Heart left ventricle (tissue), 16 donors: Measurements from ENCODE around the gene MYBPHL. TPM values are rescaled to one million over a fixed set of nuclear protein-coding genes. Genes with fewer than 3 reads are reported as not detected.

Source experiments
- ATAC-seq, 4 donors: fragments of 200-7000 bp; cut with Tn5 transposase; one replicate each; pipeline ENCODE4 v1.9.1; 2020 to 2022; ENCODE audit warnings: moderate library complexity in 4 of 4, mild to moderate bottlenecking in 3 of 4, moderate number of reproducible peaks in 1 of 4
- DNase-seq, 5 donors: peaks; one replicate each; pipeline ENCODE4 v3.0.0-alpha.2; 2020
- H3K27ac ChIP-seq, 12 donors: fragments of 200-600 bp; sonication (generic) in 4 of 12; one replicate each; pipeline versions ENCODE4 v1.5.0 to v1.8.0; 2016 to 2022; ENCODE audit warnings: mild to moderate bottlenecking in 2 of 12
- H3K27me3 ChIP-seq, 9 donors: fragments of 200-600 bp; sonication (generic) in 2 of 9; one replicate each; pipeline versions ENCODE4 v1.5.1 to v1.8.0; 2016 to 2022; ENCODE audit warnings: mild to moderate bottlenecking in 3 of 9
- H3K36me3 ChIP-seq, 9 donors: fragments of 200-600 bp; sonication (generic) in 2 of 9; one replicate each; pipeline versions ENCODE4 v1.5.0 to v1.8.0; 2018 to 2022; ENCODE audit warnings: mild to moderate bottlenecking in 2 of 9
- H3K4me1 ChIP-seq, 12 donors: fragments of 200-600 bp; sonication (generic) in 4 of 12; one replicate each; pipeline versions ENCODE4 v1.5.0 to v1.8.0; 2016 to 2022; ENCODE audit warnings: mild to moderate bottlenecking in 3 of 12
- H3K4me3 ChIP-seq, 12 donors: fragments of 200-600 bp; sonication (generic) in 4 of 12; one replicate each; pipeline versions ENCODE4 v1.5.0 to v1.8.0; 2017 to 2022; ENCODE audit warnings: mild to moderate bottlenecking in 9 of 12, moderate library complexity in 4 of 12
- H3K9me3 ChIP-seq, 12 donors: fragments of 200-600 bp; sonication (generic) in 4 of 12; one replicate each; pipeline versions ENCODE4 v1.5.0 to v1.8.0; 2016 to 2022; ENCODE audit warnings: mild to moderate bottlenecking in 1 of 12
- CTCF ChIP-seq, 12 donors: fragments of 200-600 bp; sonication (generic) in 4 of 12; IDR thresholded peaks; one replicate each; pipeline versions ENCODE4 v1.5.0 to v1.8.0; 2018 to 2022; ENCODE audit warnings: antibody characterized with exemption in 12 of 12, mild to moderate bottlenecking in 5 of 12
- POLR2A ChIP-seq, 2 donors: fragments of 450-650 bp; IDR thresholded peaks; one replicate each; pipeline ENCODE4 v1.6.1; 2017; ENCODE audit warnings: antibody characterized with exemption in 2 of 2, mild to moderate bottlenecking in 2 of 2, moderate library complexity in 2 of 2
- WGBS, 4 donors: extraction: QIAGEN DNeasy Blood & Tissue Kit in 2 of 4; methylation state at CpG; one replicate each; pipeline versions ENCODE4 v1.1.5 to v1.1.7; 2013 to 2018; 5-methylcytosine and 5-hydroxymethylcytosine counted together
- intact Hi-C, 10 donors: fragments of 100-400 bp; cut with DNase I; formaldehyde crosslinking; loops; one replicate each; pipeline versions ENCODE4 v1.11.1 to v1.14.2; 2022
- long read RNA-seq, 3 donors: library from polyadenylated mRNA; unstranded; transcript quantifications; one replicate each; pipeline ENCODE4 v2.0.0, GENCODE V29; 2020 to 2021
- polyA plus RNA-seq, 2 donors: library from polyadenylated mRNA; stranded (reverse); fragments of 200-250 nt; gene quantifications; one replicate each; pipeline ENCODE4 v1.2.3, GENCODE V29; 2013
- total RNA-seq, 9 donors: library from RNA; depleted of rRNA in 2 of 9; stranded (reverse); fragments of >200 nt in 2 of 9; fragmentation: NEBNext Ultra II Directional in 3 of 9; extraction: Animal tissue kit (Norgen Biotek cat#: 25700) in 3 of 9; gene quantifications; one replicate each; pipeline versions ENCODE4 v1.1.0 to v1.2.4, GENCODE V29; 2016 to 2023
- donor health status: ischemic (EF 13 %, LVEDD 7.1; RV severe dilation, severe dysfunction).
- donor health status: healthy with polysubstance abuse.
- donor health status: DM: no; HTN: yes; CAD: no.
- donor health status: DM: no; HTN: no; CAD: no.
- donor health status: ischemic (EF 25% LVEDD 6.9; RV normal size, moderate dysfunction).
- donor health status: ischemic (EF 25% LVEDD 5.7; RV mildly dilated, moderate dysfunction).
- donor health status: healthy.
- donor health status: DM: yes; HTN: yes; CAD: no.
- donor health status: ischemic (EF 35%, LVEDD 5.7; RV mildly dilated, moderate dysfunction).
- donor health status: nonischemic (EF 11% LVEDD 7.7; RV severe dilation, severe dysfunction).
- donor health status: DM: yes; HTN: yes; CAD: no.
- donor health status: PGD.
- donor health status: ischemic (EF 29% LVEDD 5.4; RV normal size, mild dysfunction).
- donor health status: nonischemic (EF 23%, LVEDD 6.1; RV moderate dilation, normal function).

MYBPHL gene
- total RNA-seq (1 to 10 TPM in 2 of 9 donors, under 1 TPM in 4, not detected in 3; 0.44 to 2.5 (median 0.54) TPM), polyA plus RNA-seq (under 1 TPM; 0.24 to 0.61 TPM)
- long read RNA-seq, donor 1, result 0 reads
- long read RNA-seq, donor 2, result 0 reads
- long read RNA-seq, donor 3, partial matches to known transcripts, result 1 of 1 reads
- long read RNA-seq, donor 3, other reads (novel, unspliced or antisense), result 0 of 1 reads

- TF ChIP-seq POLR2A (IDR thresholded peaks at IDR 0.05) (no peak), CTCF (IDR thresholded peaks at IDR 0.05) (no peak)
- intact Hi-C loops, result no loop called here
- Histone ChIP-seq H3K36me3 (peaks cover 0 to 26% (median 6%) of the 10 kb centered on the region in 9 donors), H3K4me3 (no peak within 1 kb of the TSS), H3K27ac (peak within 1 kb of the TSS in 11 of 12 donors; percentile 1 to 72 (median 54)), H3K27me3 (peaks cover 0 to 3% (median 0%) of the 10 kb centered on the region in 9 donors), H3K9me3 (no peaks in the 10 kb centered on the region), H3K4me1 (peaks cover 0 to 48% (median 25%) of the 10 kb centered on the region in 12 donors)
- peak in 3 of 4 donors; percentile 2 to 10 (median 7) for ATAC-seq
- DNase-seq, result no peak
- 44 to 78% (median 61%) methylated on average over 5 to 7 of the region's 7 CpGs for WGBS, 4 donors
Measured at GRCh38 chr1:109306832-109307273, at the start of gene MYBPHL. MYBPHL (minus strand) TSS chr1:109307011; CDS start chr1:109306991, 20 bp downstream.

- Histone ChIP-seq H3K4me3 (no peak overlapping the region), H3K4me1 (peaks cover 0 to 25% (median 13%) of the 10 kb centered on the region in 12 donors), H3K27me3 (no peaks in the 10 kb centered on the region), H3K27ac (no peak overlapping the region), H3K36me3 (peaks cover 0 to 41% (median 29%) of the 10 kb centered on the region in 9 donors), H3K9me3 (no peaks in the 10 kb centered on the region)
- ATAC-seq, result no peak
- 70 to 87% (median 83%) methylated on average over 1 of the region's 1 CpG for WGBS, 4 donors
- intact Hi-C loops, result loop anchor here in 1 of 10 donors (10.0 kb wide), 1 partner anchor 72 kb away; the partner anchor contains the start of gene PSRC1
- TF ChIP-seq CTCF (IDR thresholded peaks at IDR 0.05) (no peak), POLR2A (IDR thresholded peaks at IDR 0.05) (no peak)
- no peak for DNase-seq
Measured at GRCh38 chr1:109356505-109356904, 49.7 kb upstream of the MYBPHL start.

GRCh38 chr1:109354929-109355328 is 48.1 kb upstream of the MYBPHL start:
- WGBS, 4 donors, result 97 to 100% (median 99%) methylated on average over 3 of the region's 3 CpGs
- Histone ChIP-seq H3K9me3 (no peaks in the 10 kb centered on the region), H3K4me3 (no peak overlapping the region), H3K4me1 (peaks cover 0 to 19% (median 6%) of the 10 kb centered on the region in 12 donors), H3K27ac (no peak overlapping the region), H3K27me3 (no peaks in the 10 kb centered on the region), H3K36me3 (peaks cover 0 to 57% (median 45%) of the 10 kb centered on the region in 9 donors)
- intact Hi-C loops, result loop anchor here in 4 of 10 donors (5.0 to 10.0 kb wide), 3 partner anchors 37 to 70 kb away; partner anchors contain the start of genes SORT1 (in 2 of the 4) and PSRC1 (in 1 of the 4)
- no peak for DNase-seq
- TF ChIP-seq POLR2A (IDR thresholded peaks at IDR 0.05), result no peak
- TF ChIP-seq CTCF (IDR thresholded peaks at IDR 0.05), result no peak
- ATAC-seq, result no peak

GRCh38 chr1:109351457-109351856 is 44.6 kb upstream of the MYBPHL start:
- no peak for DNase-seq
- no peaks in the 10 kb centered on the region for H3K9me3 ChIP-seq
- no peak overlapping the region for H3K27ac ChIP-seq
- ATAC-seq, result no peak
- intact Hi-C loops, result loop anchor here in 4 of 10 donors (5.0 to 10.0 kb wide), 3 partner anchors 41 to 67 kb away; partner anchors contain the start of genes SORT1 (in 2 of the 4) and PSRC1 (in 1 of the 4)
- H3K27me3 ChIP-seq, result no peaks in the 10 kb centered on the region
- 93 to 97% (median 93%) methylated on average over 5 of the region's 5 CpGs for WGBS, 4 donors
- peaks cover 0 to 9% (median 0%) of the 10 kb centered on the region in 12 donors for H3K4me1 ChIP-seq
- peaks cover 0 to 87% (median 72%) of the 10 kb centered on the region in 9 donors for H3K36me3 ChIP-seq
- H3K4me3 ChIP-seq, result no peak overlapping the region
- TF ChIP-seq CTCF (IDR thresholded peaks at IDR 0.05) (no peak), POLR2A (IDR thresholded peaks at IDR 0.05) (no peak)
